Type B pancreatic cell (in vitro differentiated cells): ENCODE data around the gene DDX31. TPM values are rescaled to one million over a fixed set of nuclear protein-coding genes. Genes with fewer than 3 reads are reported as not detected.

ENCODE experiments used
- DNase-seq: peaks from one replicate; pipeline ENCODE4 v3.0.0; 2021; ENCODE audit warnings: mixed read lengths; ENCODE audit not compliant: unreplicated experiment; ENCODE audit errors: extremely low spot score
- H3K27ac Mint-ChIP-seq: 2 replicates; pipeline ENCODE4 v1.8.0; 2021; ENCODE audit warnings: mild to moderate bottlenecking, mixed read lengths
- H3K27me3 Mint-ChIP-seq: 2 replicates; pipeline ENCODE4 v1.8.0; 2021; ENCODE audit warnings: mixed read lengths
- H3K36me3 Mint-ChIP-seq: 2 replicates; pipeline ENCODE4 v1.8.0; 2021; ENCODE audit warnings: mixed read lengths
- H3K4me1 Mint-ChIP-seq: one replicate; pipeline ENCODE4 v1.8.0; 2021; ENCODE audit warnings: mixed read lengths; ENCODE audit not compliant: unreplicated experiment
- H3K4me3 Mint-ChIP-seq: 2 replicates; pipeline ENCODE4 v1.8.0; 2021; ENCODE audit warnings: mild to moderate bottlenecking, mixed read lengths
- H3K9me3 Mint-ChIP-seq: 2 replicates; pipeline ENCODE4 v1.8.0; 2021; ENCODE audit warnings: mixed read lengths
- CTCF ChIP-seq: fragments of 200-600 bp; sonication (generic); conservative IDR thresholded peaks from 2 replicates; pipeline ENCODE4 v1.5.0; 2021; ENCODE audit warnings: antibody characterized with exemption, mild to moderate bottlenecking
- total RNA-seq: library from RNA; stranded (reverse); gene quantifications from 2 replicates; pipeline ENCODE4 v1.2.1, GENCODE V29; 2021; ENCODE audit warnings: low replicate concordance

The DDX31 gene
- total RNA-seq, 1 donor from 2014 or later: 19.6 TPM

GRCh38 chr9:132606066-132606465, 63.7 kb downstream of the DDX31 start:
- no peak for DNase-seq
- no peaks in the 10 kb centered on the region for H3K9me3 Mint-ChIP-seq
- H3K27ac Mint-ChIP-seq: no peak overlapping the region
- no peak overlapping the region for H3K4me3 Mint-ChIP-seq
- TF ChIP-seq CTCF: no peak
- H3K27me3 Mint-ChIP-seq: no peaks in the 10 kb centered on the region
- no peaks in the 10 kb centered on the region for H3K4me1 Mint-ChIP-seq
- H3K36me3 Mint-ChIP-seq: peaks cover 26% of the 10 kb centered on the region

GRCh38 chr9:132605387-132605786, 64.4 kb downstream of the DDX31 start:
- no peak overlapping the region for H3K27ac Mint-ChIP-seq

GRCh38 chr9:132602207-132602606, 67.6 kb downstream of the DDX31 start:
- TF ChIP-seq CTCF: no peak
- Mint-ChIP-seq H3K27me3 (no peaks in the 10 kb centered on the region), H3K27ac (no peak overlapping the region), H3K36me3 (peaks cover 29% of the 10 kb centered on the region), H3K4me3 (no peak overlapping the region), H3K9me3 (no peaks in the 10 kb centered on the region), H3K4me1 (no peaks in the 10 kb centered on the region)
- no peak for DNase-seq

More at GRCh38 chr9:132605387-132605786, 64.4 kb downstream of the DDX31 start:
- H3K27me3 Mint-ChIP-seq: no peaks in the 10 kb centered on the region
- peaks cover 31% of the 10 kb centered on the region for H3K36me3 Mint-ChIP-seq
- no peak overlapping the region for H3K4me3 Mint-ChIP-seq
- no peak for TF ChIP-seq CTCF
- no peaks in the 10 kb centered on the region for H3K4me1 Mint-ChIP-seq
- no peak for DNase-seq
- H3K9me3 Mint-ChIP-seq: no peaks in the 10 kb centered on the region

DNA sequence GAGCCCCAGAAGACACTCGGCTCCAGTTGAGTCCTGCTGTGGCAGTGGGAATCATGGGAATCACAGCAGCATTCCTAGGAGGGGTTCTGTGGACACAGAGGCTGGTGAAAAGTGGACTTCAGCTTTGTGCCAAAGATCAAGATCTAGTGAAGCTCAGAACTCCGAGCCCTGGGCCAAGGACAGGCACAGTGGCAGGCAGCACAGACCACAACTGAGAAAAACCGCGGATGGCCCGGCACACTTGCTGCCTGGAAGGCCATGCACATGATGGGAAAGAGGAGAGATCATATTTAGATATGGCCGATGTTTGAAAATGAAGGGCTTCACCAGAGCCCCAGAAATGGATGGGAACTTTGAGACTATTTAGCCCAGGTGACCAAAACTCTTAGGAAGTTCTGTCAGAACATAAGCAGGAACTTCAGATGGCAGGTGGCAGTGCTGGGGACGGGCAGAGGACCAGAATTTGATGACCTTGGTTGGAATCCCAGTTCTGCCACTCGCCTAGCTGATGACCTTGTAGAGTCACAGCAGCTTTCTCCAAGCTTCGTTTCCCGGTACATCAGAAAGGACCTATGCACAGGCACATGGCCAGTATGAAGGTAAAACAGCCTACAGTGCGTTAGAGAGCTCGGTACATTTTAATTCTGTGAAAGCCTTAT, 69.3 kb downstream of the DDX31 start:
- H3K36me3 Mint-ChIP-seq: peaks cover 28% of the 10 kb centered on the region
- H3K4me1 Mint-ChIP-seq: no peaks in the 10 kb centered on the region
- no peaks in the 10 kb centered on the region for H3K27me3 Mint-ChIP-seq
- H3K27ac Mint-ChIP-seq: no peak overlapping the region
- no peaks in the 10 kb centered on the region for H3K9me3 Mint-ChIP-seq
- DNase-seq: no peak
- H3K4me3 Mint-ChIP-seq: no peak overlapping the region
- TF ChIP-seq CTCF: no peak

GRCh38 chr9:132597073-132597775, 72.6 kb downstream of the DDX31 start:
- no peak for DNase-seq
- no peaks in the 10 kb centered on the region for H3K9me3 Mint-ChIP-seq
- H3K27ac Mint-ChIP-seq: no peak overlapping the region
- H3K27me3 Mint-ChIP-seq: peaks cover 15% of the 10 kb centered on the region
- H3K4me3 Mint-ChIP-seq: no peak overlapping the region
- no peak for TF ChIP-seq CTCF
- peaks cover 21% of the 10 kb centered on the region for H3K36me3 Mint-ChIP-seq
- H3K4me1 Mint-ChIP-seq: peaks cover 4% of the 10 kb centered on the region
